Large intestine (tissue), 3 donors: Measurements from ENCODE around the gene ZNF665. TPM values are rescaled to one million over a fixed set of nuclear protein-coding genes. Genes with fewer than 3 reads are reported as not detected.
"Not testable (repeated sequence)": the region's sequence is repeated elsewhere in the genome, so short reads cannot be mapped to it uniquely, and the experiment has no call there.

Source experiments
- DNase-seq, 2 donors: peaks; one replicate each; pipeline versions ENCODE4 v3.0.0 to v3.0.0-alpha.2; 2013
- H3K27ac ChIP-seq: one replicate; pipeline ENCODE4 v1.5.1; 2013; ENCODE audit warnings: low read length
- H3K27me3 ChIP-seq: 2 replicates; pipeline ENCODE4 v1.6.1; 2013; ENCODE audit warnings: low read length; ENCODE audit not compliant: control insufficient read depth, insufficient read depth
- H3K36me3 ChIP-seq: 2 replicates; pipeline ENCODE4 v1.6.1; 2013; ENCODE audit warnings: low read length; ENCODE audit not compliant: control insufficient read depth, insufficient read depth
- H3K4me1 ChIP-seq: one replicate; pipeline ENCODE4 v1.6.1; 2013; ENCODE audit warnings: low read length; ENCODE audit not compliant: control insufficient read depth, insufficient read depth
- H3K4me3 ChIP-seq: one replicate; pipeline ENCODE4 v1.5.1; 2013; ENCODE audit warnings: low read length
- H3K9me3 ChIP-seq: one replicate; pipeline ENCODE4 v1.6.1; 2013; ENCODE audit warnings: mild to moderate bottlenecking, low read depth, low read length, moderate library complexity; ENCODE audit not compliant: control insufficient read depth
- WGBS: methylation state at CpG from one replicate; pipeline ENCODE4 v1.1.5; 2013; ENCODE audit warnings: low lambda C conversion rate; ENCODE audit not compliant: insufficient coverage; 5-methylcytosine and 5-hydroxymethylcytosine counted together
- polyA plus RNA-seq: library from polyadenylated mRNA; unstranded; fragments of 120-200 nt; gene quantifications from one replicate; pipeline ENCODE4 v1.2.1, GENCODE V29; 2013

The ZNF665 gene
- polyA plus RNA-seq, 1 donor: 6.3 TPM

DNA sequence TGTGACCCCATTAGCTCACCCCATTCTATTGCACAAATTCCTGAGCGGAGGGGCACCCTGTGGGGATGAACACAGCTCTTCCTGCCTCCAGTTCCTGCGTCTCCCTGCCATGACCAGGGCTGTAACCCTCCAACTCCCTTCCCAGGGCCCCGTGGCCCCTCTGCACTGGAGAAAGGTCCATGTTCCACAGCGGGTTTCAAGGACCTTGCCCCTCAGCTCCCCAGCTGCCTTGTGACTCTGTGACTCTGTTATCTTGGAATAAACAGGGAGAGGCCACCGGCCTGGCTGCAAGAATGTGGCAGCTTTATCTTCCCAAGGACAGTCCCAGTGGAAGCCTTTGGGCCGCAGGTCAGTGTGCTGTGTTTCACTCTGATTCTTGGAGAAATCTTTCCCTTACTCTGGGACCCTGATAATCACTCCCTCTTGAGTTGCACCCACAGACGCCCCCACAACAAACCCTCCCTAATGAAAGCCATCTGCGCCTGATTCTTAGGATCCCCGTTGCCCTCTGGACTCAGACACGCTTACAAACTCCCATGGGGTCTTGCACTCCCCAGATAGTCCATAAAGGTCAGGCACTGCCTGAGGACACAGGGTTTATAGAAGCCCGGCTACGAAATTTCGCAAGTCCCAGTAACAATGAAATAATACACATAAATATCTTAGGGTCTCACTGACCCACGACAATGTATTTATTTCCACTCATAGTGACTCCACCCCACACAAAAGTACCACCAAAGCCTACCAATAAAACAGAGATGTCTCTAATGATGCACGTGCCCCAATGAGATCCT, 66.2 kb downstream of the ZNF665 start:
- H3K27ac ChIP-seq: peak overlapping the region; percentile 87
- not testable (repeated sequence) for H3K9me3 ChIP-seq, H3K27me3 ChIP-seq, H3K4me3 ChIP-seq
- H3K4me1 ChIP-seq: peaks cover 35% of the 10 kb centered on the region
- no CpG with 5 or more reads among the region's 15 CpGs for WGBS
- H3K36me3 ChIP-seq: peaks cover 16% of the 10 kb centered on the region
- DNase-seq: peak; percentile 42 to 76

DNA sequence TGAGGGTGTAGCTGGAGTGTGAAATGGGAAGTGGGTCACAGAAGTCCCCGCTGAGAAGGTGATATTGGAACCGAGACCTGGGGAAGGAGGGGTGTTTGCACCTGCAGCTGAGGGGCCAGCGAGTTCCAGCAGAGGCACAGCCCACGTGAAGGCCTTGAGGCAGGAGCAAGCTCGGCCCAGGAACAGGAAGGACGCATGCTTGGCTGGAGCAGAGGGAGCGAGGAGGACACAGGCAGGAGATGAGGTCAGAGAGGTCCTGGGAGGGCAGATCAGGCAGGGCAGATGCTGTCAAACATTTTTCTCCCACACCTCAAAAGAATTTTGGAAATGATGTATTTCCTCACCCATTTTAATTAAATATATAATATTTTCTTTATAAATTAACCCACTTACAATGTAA, 69.8 kb downstream of the ZNF665 start:
- H3K9me3 ChIP-seq: peaks cover 14% of the 10 kb centered on the region
- no peaks in the 10 kb centered on the region for H3K27me3 ChIP-seq
- no CpG with 5 or more reads among the region's 7 CpGs for whole genome bisulfite sequencing
- H3K36me3 ChIP-seq: peaks cover 23% of the 10 kb centered on the region
- H3K4me1 ChIP-seq: peaks cover 29% of the 10 kb centered on the region
- DNase-seq: no peak
- H3K27ac ChIP-seq: no peak overlapping the region
- H3K4me3 ChIP-seq: no peak overlapping the region

Other genes with a start within 250 kb of the ZNF665 start
- 14.5 TPM for gene ZNF816, start 230.5 kb downstream of the ZNF665 start, polyA plus RNA-seq
- 0.03 TPM for gene ERVV-1, start 179.4 kb downstream of the ZNF665 start, polyA plus RNA-seq
- gene ERVV-2, start 148.6 kb downstream of the ZNF665 start, polyA plus RNA-seq: not detected
- gene ZNF160, start 89.9 kb downstream of the ZNF665 start, polyA plus RNA-seq: 115 TPM
- 38.0 TPM for gene ZNF415, start 60.4 kb downstream of the ZNF665 start, polyA plus RNA-seq
- 14.8 TPM for gene ZNF347, start 34.3 kb downstream of the ZNF665 start, polyA plus RNA-seq
- 27.8 TPM for gene ZNF677, start 61.5 kb upstream of the ZNF665 start, polyA plus RNA-seq
- gene VN1R2, start 64.9 kb upstream of the ZNF665 start, polyA plus RNA-seq: 0.03 TPM
- gene VN1R4, start 74.4 kb upstream of the ZNF665 start, polyA plus RNA-seq: not detected
- gene ZNF845, start 140.4 kb upstream of the ZNF665 start, polyA plus RNA-seq: 6.5 TPM
- 15.4 TPM for gene ZNF525, start 172.3 kb upstream of the ZNF665 start, polyA plus RNA-seq
- gene ZNF765, start 201.8 kb upstream of the ZNF665 start, polyA plus RNA-seq: 11.7 TPM
- gene ZNF761, start 238.6 kb upstream of the ZNF665 start, polyA plus RNA-seq: 15.6 TPM